ENCODE results near the gene C1QTNF2.

DNA sequence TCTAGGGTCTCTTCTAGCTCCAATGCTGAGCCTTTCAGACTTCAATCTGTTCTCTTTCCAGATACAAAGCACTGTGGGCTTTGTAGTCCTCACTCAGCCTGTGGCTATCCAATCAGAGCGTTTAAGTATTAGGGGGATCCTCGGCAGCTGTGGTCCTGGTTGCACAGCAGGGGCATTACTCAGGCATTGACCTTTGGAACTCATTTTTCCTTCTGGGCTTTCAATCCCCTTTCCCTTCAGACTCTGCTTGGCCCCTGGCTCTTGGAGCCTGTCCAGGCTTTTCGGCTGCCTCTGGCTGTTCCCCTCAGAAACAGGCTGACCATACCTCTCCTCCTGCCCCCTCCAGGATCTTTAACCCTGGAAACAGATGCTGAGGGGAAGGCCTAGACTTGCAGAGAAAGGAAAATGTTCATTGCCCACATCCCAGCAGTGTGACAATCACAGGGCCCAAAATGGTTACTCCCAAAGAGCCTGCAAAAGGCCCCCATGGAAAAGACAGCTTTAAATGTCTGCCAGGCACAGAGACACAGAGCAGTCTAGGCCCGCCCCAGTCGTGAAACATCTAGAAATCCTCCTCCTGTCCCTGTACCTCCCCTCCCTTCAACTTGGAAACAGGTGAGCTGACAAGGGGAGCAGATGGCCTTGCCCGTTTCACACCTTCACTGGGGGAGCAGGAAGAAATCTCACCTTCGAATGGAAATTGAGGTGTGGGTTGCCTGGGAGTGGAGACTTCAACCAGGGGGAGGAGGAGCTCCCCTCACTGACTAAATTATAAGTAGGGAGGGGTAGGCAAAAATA is 13.7 kb downstream of the C1QTNF2 start:
- TF ChIP-seq, protein P1, sequence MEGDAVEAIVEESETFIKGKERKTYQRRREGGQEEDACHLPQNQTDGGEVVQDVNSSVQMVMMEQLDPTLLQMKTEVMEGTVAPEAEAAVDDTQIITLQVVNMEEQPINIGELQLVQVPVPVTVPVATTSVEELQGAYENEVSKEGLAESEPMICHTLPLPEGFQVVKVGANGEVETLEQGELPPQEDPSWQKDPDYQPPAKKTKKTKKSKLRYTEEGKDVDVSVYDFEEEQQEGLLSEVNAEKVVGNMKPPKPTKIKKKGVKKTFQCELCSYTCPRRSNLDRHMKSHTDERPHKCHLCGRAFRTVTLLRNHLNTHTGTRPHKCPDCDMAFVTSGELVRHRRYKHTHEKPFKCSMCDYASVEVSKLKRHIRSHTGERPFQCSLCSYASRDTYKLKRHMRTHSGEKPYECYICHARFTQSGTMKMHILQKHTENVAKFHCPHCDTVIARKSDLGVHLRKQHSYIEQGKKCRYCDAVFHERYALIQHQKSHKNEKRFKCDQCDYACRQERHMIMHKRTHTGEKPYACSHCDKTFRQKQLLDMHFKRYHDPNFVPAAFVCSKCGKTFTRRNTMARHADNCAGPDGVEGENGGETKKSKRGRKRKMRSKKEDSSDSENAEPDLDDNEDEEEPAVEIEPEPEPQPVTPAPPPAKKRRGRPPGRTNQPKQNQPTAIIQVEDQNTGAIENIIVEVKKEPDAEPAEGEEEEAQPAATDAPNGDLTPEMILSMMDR (IDR thresholded peaks at IDR 0.05) = no peak
- TF ChIP-seq POLR2A (IDR thresholded peaks at IDR 0.05) (no peak), EP300 (IDR thresholded peaks at IDR 0.05) (no peak), POLR2AphosphoS5 (IDR thresholded peaks at IDR 0.05) (no peak)
